Trophoblast cell (in vitro differentiated cells and primary cell): Measurements from ENCODE around the gene HTRA3.

Source experiments
- DNase-seq, 2 donors: peaks; one replicate each; pipeline ENCODE4 v3.0.0-alpha.2; 2016
- H2AFZ ChIP-seq: 2 replicates; pipeline ENCODE4 v1.6.1; 2013; ENCODE audit warnings: low read length, moderate library complexity, mild to moderate bottlenecking; ENCODE audit not compliant: insufficient read depth, poor library complexity
- H2AK5ac ChIP-seq: 2 replicates; pipeline ENCODE4 v1.6.1; 2013; ENCODE audit warnings: mild to moderate bottlenecking, low read length
- H2BK120ac ChIP-seq: 2 replicates; pipeline ENCODE4 v1.6.1; 2013; ENCODE audit warnings: low read length, mild to moderate bottlenecking, moderate library complexity; ENCODE audit not compliant: insufficient read depth, poor library complexity
- H2BK12ac ChIP-seq: 2 replicates; pipeline ENCODE4 v1.6.1; 2013; ENCODE audit warnings: mild to moderate bottlenecking, low read length, moderate library complexity
- H2BK5ac ChIP-seq: 2 replicates; pipeline ENCODE4 v1.6.1; 2013; ENCODE audit warnings: low read length, low read depth, moderate library complexity, mild to moderate bottlenecking; ENCODE audit not compliant: poor library complexity
- H3K14ac ChIP-seq: 2 replicates; pipeline ENCODE4 v1.6.1; 2013; ENCODE audit warnings: mild to moderate bottlenecking, low read length
- H3K18ac ChIP-seq: 2 replicates; pipeline ENCODE4 v1.6.1; 2013; ENCODE audit warnings: mild to moderate bottlenecking, low read length
- H3K23ac ChIP-seq: 2 replicates; pipeline ENCODE4 v1.6.1; 2013; ENCODE audit warnings: low read length
- H3K27ac ChIP-seq: 2 replicates; pipeline ENCODE4 v1.5.1; 2013; ENCODE audit warnings: low read depth, mild to moderate bottlenecking, inconsistent platforms, low read length, moderate library complexity
- H3K27me3 ChIP-seq: 2 replicates; pipeline ENCODE4 v1.6.1; 2013; ENCODE audit warnings: inconsistent platforms, mild to moderate bottlenecking, low read length, moderate library complexity; ENCODE audit not compliant: insufficient read depth
- H3K36me3 ChIP-seq, 2 experiments: 1 replicate in 1 of 2; 2 replicates in 1 of 2; pipeline ENCODE4 v1.6.1; 2013; ENCODE audit warnings: low read length in 2 of 2, mild to moderate bottlenecking in 2 of 2, moderate library complexity in 1 of 2; ENCODE audit not compliant: insufficient read depth in 2 of 2, control insufficient read depth in 1 of 2
- H3K4ac ChIP-seq: 2 replicates; pipeline ENCODE4 v1.6.1; 2013; ENCODE audit warnings: low read depth, mild to moderate bottlenecking, low read length, moderate library complexity
- H3K4me1 ChIP-seq, 2 experiments: 1 replicate in 1 of 2; 2 replicates in 1 of 2; pipeline ENCODE4 v1.6.1; 2013; ENCODE audit warnings: low read length in 2 of 2, mild to moderate bottlenecking in 2 of 2, moderate library complexity in 1 of 2; ENCODE audit not compliant: insufficient read depth in 2 of 2, control insufficient read depth in 1 of 2
- H3K4me2 ChIP-seq: 2 replicates; pipeline ENCODE4 v1.6.1; 2013; ENCODE audit warnings: inconsistent platforms, mild to moderate bottlenecking, low read length, moderate library complexity
- H3K4me3 ChIP-seq: 2 replicates; pipeline ENCODE4 v1.5.1; 2013; ENCODE audit warnings: mild to moderate bottlenecking, low read depth, low read length, inconsistent platforms
- H3K79me1 ChIP-seq: one replicate; pipeline ENCODE4 v1.6.1; 2013; ENCODE audit warnings: low read length
- H3K79me2 ChIP-seq: 2 replicates; pipeline ENCODE4 v1.6.1; 2013; ENCODE audit warnings: low read length, mild to moderate bottlenecking; ENCODE audit not compliant: control insufficient read depth, insufficient read depth, poor library complexity
- H3K9ac ChIP-seq: 2 replicates; pipeline ENCODE4 v1.6.1; 2013; ENCODE audit warnings: mild to moderate bottlenecking, low read length
- H3K9me3 ChIP-seq: 2 replicates; pipeline ENCODE4 v1.6.1; 2013; ENCODE audit warnings: low read depth, mild to moderate bottlenecking, control low read depth, inconsistent platforms, low read length; ENCODE audit not compliant: insufficient read depth
- H4K12ac ChIP-seq: 2 replicates; pipeline ENCODE4 v1.6.1; 2013; ENCODE audit warnings: low read depth, mild to moderate bottlenecking, low read length, moderate library complexity
- H4K8ac ChIP-seq: 2 replicates; pipeline ENCODE4 v1.6.1; 2013; ENCODE audit warnings: low read depth, mild to moderate bottlenecking, low read length, moderate library complexity
- H4K91ac ChIP-seq: one replicate; pipeline ENCODE4 v1.6.1; 2013; ENCODE audit warnings: low read depth, mild to moderate bottlenecking, low read length, moderate library complexity
- WGBS: extraction: QIAGEN DNeasy Blood & Tissue Kit; methylation state at CpG from one replicate; pipeline ENCODE4 v1.1.7; 2013; ENCODE audit warnings: missing lambda C conversion rate; ENCODE audit not compliant: insufficient read length, insufficient coverage; ENCODE audit errors: extremely low coverage; 5-methylcytosine and 5-hydroxymethylcytosine counted together

Gene HTRA3

GRCh38 chr4:8294036-8294435 is 24.5 kb downstream of the HTRA3 start:
- no peak for DNase-seq
- Histone ChIP-seq H3K4me1 (no peaks in the 10 kb centered on the region), H3K9me3 (peaks cover 5% of the 10 kb centered on the region)

GRCh38 chr4:8294775-8295174 is 25.2 kb downstream of the HTRA3 start:
- Histone ChIP-seq H3K79me2 (no peaks in the 10 kb centered on the region), H2AK5ac (no peak overlapping the region), H3K36me3 (peaks cover 6 to 10% of the 10 kb centered on the region in 2 experiments), H2AFZ (no peak overlapping the region), H2BK120ac (no peak overlapping the region), H4K91ac (no peak overlapping the region), H3K27ac (no peak overlapping the region), H3K4ac (no peak overlapping the region), H4K8ac (no peak overlapping the region), H3K14ac (no peak overlapping the region), H3K4me3 (no peak overlapping the region), H2BK5ac (no peak overlapping the region), H3K79me1 (no peaks in the 10 kb centered on the region), H2BK12ac (no peak overlapping the region), H3K27me3 (no peaks in the 10 kb centered on the region), H3K9me3 (peaks cover 5% of the 10 kb centered on the region), H3K18ac (no peak overlapping the region), H3K4me1 (no peaks in the 10 kb centered on the region), H3K4me2 (no peak overlapping the region), H3K23ac (no peak overlapping the region), H4K12ac (no peak overlapping the region), H3K9ac (no peak overlapping the region)
- no peak for DNase-seq
- WGBS, result 90% methylated on average over 2 of the region's 2 CpGs

More at GRCh38 chr4:8294036-8294435, 24.5 kb downstream of the HTRA3 start:
- no peak overlapping the region for H4K12ac ChIP-seq
- H2AFZ ChIP-seq, result no peak overlapping the region
- no peak overlapping the region for H3K4me2 ChIP-seq
- H3K14ac ChIP-seq, result no peak overlapping the region
- H3K79me2 ChIP-seq, result no peaks in the 10 kb centered on the region
- no peak overlapping the region for H3K4ac ChIP-seq
- H3K36me3 ChIP-seq, result peaks cover 6 to 10% of the 10 kb centered on the region in 2 experiments
- H3K27ac ChIP-seq, result no peak overlapping the region
- no peak overlapping the region for H2BK120ac ChIP-seq
- no peak overlapping the region for H3K23ac ChIP-seq
- H3K27me3 ChIP-seq, result no peaks in the 10 kb centered on the region
- no peak overlapping the region for H2BK5ac ChIP-seq
- no peak overlapping the region for H4K91ac ChIP-seq
- H3K4me3 ChIP-seq, result no peak overlapping the region
- H3K9ac ChIP-seq, result no peak overlapping the region
- no peaks in the 10 kb centered on the region for H3K79me1 ChIP-seq
- no peak overlapping the region for H3K18ac ChIP-seq
- WGBS, result no CpG with 5 or more reads among the region's 9 CpGs
- H2AK5ac ChIP-seq, result no peak overlapping the region
- H2BK12ac ChIP-seq, result no peak overlapping the region
- H4K8ac ChIP-seq, result no peak overlapping the region

- H3K4me3 ChIP-seq, result no peak overlapping the region
- no peak overlapping the region for H3K27ac ChIP-seq
- H3K23ac ChIP-seq, result no peak overlapping the region
- H2BK120ac ChIP-seq, result no peak overlapping the region
- no peaks in the 10 kb centered on the region for H3K4me1 ChIP-seq
- H3K36me3 ChIP-seq, result peaks cover 6 to 10% of the 10 kb centered on the region in 2 experiments
- no peak overlapping the region for H3K4ac ChIP-seq
- H2AK5ac ChIP-seq, result no peak overlapping the region
- H2BK12ac ChIP-seq, result no peak overlapping the region
- no peaks in the 10 kb centered on the region for H3K79me1 ChIP-seq
- no peaks in the 10 kb centered on the region for H3K79me2 ChIP-seq
- no peak overlapping the region for H2BK5ac ChIP-seq
- DNase-seq, result no peak
- H3K9ac ChIP-seq, result no peak overlapping the region
- no peak overlapping the region for H2AFZ ChIP-seq
- H3K14ac ChIP-seq, result no peak overlapping the region
- H3K9me3 ChIP-seq, result peaks cover 5% of the 10 kb centered on the region
- no peak overlapping the region for H4K12ac ChIP-seq
- H4K91ac ChIP-seq, result no peak overlapping the region
- H3K18ac ChIP-seq, result no peak overlapping the region
- no CpG with 5 or more reads among the region's 6 CpGs for WGBS
- no peak overlapping the region for H3K4me2 ChIP-seq
- no peak overlapping the region for H4K8ac ChIP-seq
- H3K27me3 ChIP-seq, result no peaks in the 10 kb centered on the region
These were observed 25.9 kb downstream of the HTRA3 start for GRCh38 chr4:8295471-8295870.

GRCh38 chr4:8296491-8296890 is 26.9 kb downstream of the HTRA3 start:
- Histone ChIP-seq H3K4me2 (no peak overlapping the region), H2BK12ac (no peak overlapping the region), H3K4me1 (no peaks in the 10 kb centered on the region), H3K9me3 (peaks cover 5% of the 10 kb centered on the region), H3K36me3 (peaks cover 6 to 10% of the 10 kb centered on the region in 2 experiments), H3K79me1 (no peaks in the 10 kb centered on the region), H2AK5ac (no peak overlapping the region), H4K8ac (no peak overlapping the region), H3K79me2 (no peaks in the 10 kb centered on the region), H3K18ac (no peak overlapping the region), H3K14ac (no peak overlapping the region), H3K23ac (no peak overlapping the region), H2BK120ac (no peak overlapping the region), H3K27ac (no peak overlapping the region), H3K27me3 (no peaks in the 10 kb centered on the region), H3K4me3 (no peak overlapping the region), H4K12ac (no peak overlapping the region), H2BK5ac (no peak overlapping the region), H2AFZ (no peak overlapping the region), H4K91ac (no peak overlapping the region), H3K4ac (no peak overlapping the region), H3K9ac (no peak overlapping the region)
- DNase-seq, result no peak
- WGBS, result no CpG with 5 or more reads among the region's 3 CpGs
